ENCODE results near the gene CCDC149.

- TF ChIP-seq CTCF (IDR thresholded peaks at IDR 0.05) (no peak), POLR2AphosphoS5 (IDR thresholded peaks at IDR 0.05; ENCODE audit: insufficient read depth in 1 of 2, low read depth in 1 of 2) (no peak)
Measured at GRCh38 chr4:24764345-24764744, 148.5 kb downstream of the CCDC149 start.

All from vagina (tissue), 2 donors.